ENCODE measurements around the gene LPCAT3.

- TF ChIP-seq NFRKB (IDR thresholded peaks at IDR 0.05) (no peak), FOXM1 (IDR thresholded peaks at IDR 0.05; ENCODE audit: borderline replicate concordance) (no peak), SUZ12 (IDR thresholded peaks at IDR 0.05) (no peak), ARNT (IDR thresholded peaks at IDR 0.05) (no peak), CTBP1 (IDR thresholded peaks at IDR 0.05; ENCODE audit: borderline replicate concordance) (no peak), ELF4 (IDR thresholded peaks at IDR 0.05) (no peak), SP1 (IDR thresholded peaks at IDR 0.05) (no peak), PKNOX1 (IDR thresholded peaks at IDR 0.05) (no peak), LEF1 (IDR thresholded peaks at IDR 0.05; ENCODE audit: borderline replicate concordance) (no peak)
Measured at GRCh38 chr12:7016958-7017571, 1.2 kb downstream of the LPCAT3 start.
